Measurements from ENCODE around the gene HELZ.

- TF ChIP-seq, protein P1, sequence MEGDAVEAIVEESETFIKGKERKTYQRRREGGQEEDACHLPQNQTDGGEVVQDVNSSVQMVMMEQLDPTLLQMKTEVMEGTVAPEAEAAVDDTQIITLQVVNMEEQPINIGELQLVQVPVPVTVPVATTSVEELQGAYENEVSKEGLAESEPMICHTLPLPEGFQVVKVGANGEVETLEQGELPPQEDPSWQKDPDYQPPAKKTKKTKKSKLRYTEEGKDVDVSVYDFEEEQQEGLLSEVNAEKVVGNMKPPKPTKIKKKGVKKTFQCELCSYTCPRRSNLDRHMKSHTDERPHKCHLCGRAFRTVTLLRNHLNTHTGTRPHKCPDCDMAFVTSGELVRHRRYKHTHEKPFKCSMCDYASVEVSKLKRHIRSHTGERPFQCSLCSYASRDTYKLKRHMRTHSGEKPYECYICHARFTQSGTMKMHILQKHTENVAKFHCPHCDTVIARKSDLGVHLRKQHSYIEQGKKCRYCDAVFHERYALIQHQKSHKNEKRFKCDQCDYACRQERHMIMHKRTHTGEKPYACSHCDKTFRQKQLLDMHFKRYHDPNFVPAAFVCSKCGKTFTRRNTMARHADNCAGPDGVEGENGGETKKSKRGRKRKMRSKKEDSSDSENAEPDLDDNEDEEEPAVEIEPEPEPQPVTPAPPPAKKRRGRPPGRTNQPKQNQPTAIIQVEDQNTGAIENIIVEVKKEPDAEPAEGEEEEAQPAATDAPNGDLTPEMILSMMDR (IDR thresholded peaks at IDR 0.05; ENCODE audit: insufficient read depth, low read depth, low read length): no peak
- no peak for TF ChIP-seq EZH2 (IDR thresholded peaks at IDR 0.05; ENCODE audit: insufficient read depth, low read length)
Observed at GRCh38 chr17:67150826-67151225, 94.2 kb downstream of the HELZ start.
